Measurements from ENCODE around the gene CIROP.

The CIROP gene

GRCh38 chr14:23086565-23086964 is 18.2 kb downstream of the CIROP start:
- TF ChIP-seq, protein P1, sequence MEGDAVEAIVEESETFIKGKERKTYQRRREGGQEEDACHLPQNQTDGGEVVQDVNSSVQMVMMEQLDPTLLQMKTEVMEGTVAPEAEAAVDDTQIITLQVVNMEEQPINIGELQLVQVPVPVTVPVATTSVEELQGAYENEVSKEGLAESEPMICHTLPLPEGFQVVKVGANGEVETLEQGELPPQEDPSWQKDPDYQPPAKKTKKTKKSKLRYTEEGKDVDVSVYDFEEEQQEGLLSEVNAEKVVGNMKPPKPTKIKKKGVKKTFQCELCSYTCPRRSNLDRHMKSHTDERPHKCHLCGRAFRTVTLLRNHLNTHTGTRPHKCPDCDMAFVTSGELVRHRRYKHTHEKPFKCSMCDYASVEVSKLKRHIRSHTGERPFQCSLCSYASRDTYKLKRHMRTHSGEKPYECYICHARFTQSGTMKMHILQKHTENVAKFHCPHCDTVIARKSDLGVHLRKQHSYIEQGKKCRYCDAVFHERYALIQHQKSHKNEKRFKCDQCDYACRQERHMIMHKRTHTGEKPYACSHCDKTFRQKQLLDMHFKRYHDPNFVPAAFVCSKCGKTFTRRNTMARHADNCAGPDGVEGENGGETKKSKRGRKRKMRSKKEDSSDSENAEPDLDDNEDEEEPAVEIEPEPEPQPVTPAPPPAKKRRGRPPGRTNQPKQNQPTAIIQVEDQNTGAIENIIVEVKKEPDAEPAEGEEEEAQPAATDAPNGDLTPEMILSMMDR (conservative IDR thresholded peaks at IDR 0.05; ENCODE audit: control insufficient read depth, insufficient read depth, low read depth, low read length): no peak
- H3K4me3 ChIP-seq (ENCODE audit: control insufficient read depth, low read depth, low read length): no peak overlapping the region
- DNase-seq (ENCODE audit: low read depth): no peak

- no peak overlapping the region for H3K4me3 ChIP-seq (ENCODE audit: control insufficient read depth, low read depth, low read length)
- peak; percentile 68 for DNase-seq (ENCODE audit: low read depth)
- TF ChIP-seq, protein P1 (conservative IDR thresholded peaks at IDR 0.05; ENCODE audit: control insufficient read depth, insufficient read depth, low read depth, low read length): no peak
Measured at GRCh38 chr14:23085458-23085857, 19.3 kb downstream of the CIROP start.

GRCh38 chr14:23080474-23080873 is 24.3 kb downstream of the CIROP start:
- DNase-seq (ENCODE audit: low read depth): no peak
- H3K4me3 ChIP-seq (ENCODE audit: control insufficient read depth, low read depth, low read length): no peak overlapping the region
- TF ChIP-seq, protein P1 (conservative IDR thresholded peaks at IDR 0.05; ENCODE audit: control insufficient read depth, insufficient read depth, low read depth, low read length): no peak

- TF ChIP-seq, protein P1 (conservative IDR thresholded peaks at IDR 0.05; ENCODE audit: control insufficient read depth, insufficient read depth, low read depth, low read length): no peak
- peak; percentile 68 for DNase-seq (ENCODE audit: low read depth)
- no peak overlapping the region for H3K4me3 ChIP-seq (ENCODE audit: control insufficient read depth, low read depth, low read length)
Measured at GRCh38 chr14:23079716-23080115, 25.1 kb downstream of the CIROP start.

DNA sequence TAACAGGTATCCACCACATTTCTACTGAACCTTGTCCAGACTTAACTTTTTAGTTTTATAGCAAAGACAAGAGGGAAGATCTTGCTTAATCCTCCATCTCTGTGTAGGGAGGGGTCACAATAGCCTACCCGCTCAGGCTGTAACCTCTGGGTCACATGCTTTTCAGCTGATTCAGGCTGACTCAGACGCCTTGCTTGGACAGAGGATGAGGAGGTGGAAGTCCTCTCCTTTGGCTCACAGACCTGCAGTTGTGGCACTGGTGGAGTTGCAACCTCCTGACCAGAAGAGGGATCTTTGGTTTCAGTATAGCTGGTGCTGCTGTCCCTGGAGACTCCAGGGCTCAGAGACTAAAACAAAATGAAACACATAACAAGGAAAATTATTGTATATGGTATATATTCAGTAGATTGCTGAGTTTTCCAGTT is 26.1 kb downstream of the CIROP start:
- peak; percentile 99 for DNase-seq (ENCODE audit: low read depth)
- H3K4me3 ChIP-seq (ENCODE audit: control insufficient read depth, low read depth, low read length): no peak overlapping the region
- TF ChIP-seq, protein P1 (conservative IDR thresholded peaks at IDR 0.05; ENCODE audit: control insufficient read depth, insufficient read depth, low read depth, low read length): no peak

DNA sequence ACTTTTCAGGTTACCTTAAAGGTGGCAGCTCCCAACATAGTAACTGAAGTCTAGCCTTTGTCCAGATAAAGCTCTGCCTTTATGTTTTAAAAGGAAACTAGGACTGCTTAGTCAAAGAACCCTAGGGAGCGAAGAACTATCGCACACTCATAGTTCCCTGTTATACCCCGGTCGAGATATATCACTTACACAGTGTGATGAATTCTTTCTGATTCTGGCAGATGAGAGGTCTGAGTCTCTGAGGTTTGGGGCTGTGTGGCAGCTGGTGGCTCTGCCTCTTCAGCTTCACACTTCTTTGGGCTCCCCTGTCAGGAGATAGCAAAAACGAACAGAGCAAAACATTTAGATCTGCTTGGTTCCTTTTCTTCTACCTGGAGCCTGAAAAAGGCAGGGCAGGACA is 26.8 kb downstream of the CIROP start:
- TF ChIP-seq, protein P1 (conservative IDR thresholded peaks at IDR 0.05; ENCODE audit: control insufficient read depth, insufficient read depth, low read depth, low read length): no peak
- no peak overlapping the region for H3K4me3 ChIP-seq (ENCODE audit: control insufficient read depth, low read depth, low read length)

More for the DNA sequence above, 26.8 kb downstream of the CIROP start:
- peak; percentile 45 for DNase-seq (ENCODE audit: low read depth)

Data from fibroblast of mammary gland (primary cell).